G401 (cell line): Measurements from ENCODE around the gene UNG. TPM values are rescaled to one million over a fixed set of nuclear protein-coding genes. Genes with fewer than 3 reads are reported as not detected.

Experiments
- DNase-seq: peaks from one replicate; pipeline ENCODE4 v3.0.0-alpha.2; 2015; ENCODE audit warnings: low spot score
- in situ Hi-C: cut with HindIII; loops from 2 replicates; pipeline ENCODE4 v1.10.0; 2016; ENCODE audit warnings: low sequenced_read_pairs, mixed read lengths
- total RNA-seq: library from RNA; depleted of rRNA; stranded (reverse); fragments of >200 nt; shearing (Covaris generic); gene quantifications from 2 replicates; pipeline ENCODE4 v1.2.3, GENCODE V29; 2014

UNG gene
- total RNA-seq, 1 experiment from 2014 or later, result 94.8 TPM

GRCh38 chr12:109085590-109085989 is 11.8 kb upstream of the UNG start:
- DNase-seq, result no peak
- in situ Hi-C loops, result no loop called here

- in situ Hi-C loops, result no loop called here
- DNase-seq, result peak; percentile 59
Observed at GRCh38 chr12:109087250-109087649, 10.1 kb upstream of the UNG start.

- in situ Hi-C loops, result no loop called here
- no peak for DNase-seq
Observed at GRCh38 chr12:109088818-109089217, 8.6 kb upstream of the UNG start.

GRCh38 chr12:109089683-109090082 is 7.7 kb upstream of the UNG start:
- no peak for DNase-seq
- in situ Hi-C loops, result no loop called here

- DNase-seq, result no peak
- in situ Hi-C loops, result no loop called here
Observed at GRCh38 chr12:109092497-109093021, 4.8 kb upstream of the UNG start.

- in situ Hi-C loops, result no loop called here
- peak; percentile 91 for DNase-seq
Observed at GRCh38 chr12:109093022-109093918, 4.1 kb upstream of the UNG start, which contains the start of gene ALKBH2. ALKBH2 (minus strand) TSS chr12:109093472; CDS start chr12:109092786, 686 bp downstream.

- DNase-seq, result no peak
- in situ Hi-C loops, result no loop called here
Observed at GRCh38 chr12:109097140-109097434, 310 bp upstream of the UNG start.

GRCh38 chr12:109098183-109098604 is 797 bp downstream of the UNG start:
- peak; percentile 56 for DNase-seq
- in situ Hi-C loops, result no loop called here

GRCh38 chr12:109098651-109099050 is 1.3 kb downstream of the UNG start:
- in situ Hi-C loops, result no loop called here
- DNase-seq, result peak; percentile 46

- in situ Hi-C loops, result no loop called here
- no peak for DNase-seq
Observed at GRCh38 chr12:109099431-109100020, 2.1 kb downstream of the UNG start.

- DNase-seq, result no peak
- in situ Hi-C loops, result no loop called here
Observed at GRCh38 chr12:109100741-109101140, 3.3 kb downstream of the UNG start.

GRCh38 chr12:109102491-109102890 is 5.1 kb downstream of the UNG start:
- DNase-seq, result peak; percentile 79
- in situ Hi-C loops, result no loop called here

- in situ Hi-C loops, result no loop called here
- no peak for DNase-seq
Observed at GRCh38 chr12:109105176-109105575, 7.8 kb downstream of the UNG start.

GRCh38 chr12:109109746-109110350 is 12.5 kb downstream of the UNG start:
- no peak for DNase-seq
- in situ Hi-C loops, result no loop called here

- peak; percentile 72 for DNase-seq
Observed at GRCh38 chr12:109110988-109111495, 13.6 kb downstream of the UNG start.

GRCh38 chr12:109112720-109113465 is 15.5 kb downstream of the UNG start:
- in situ Hi-C loops, result no loop called here
- DNase-seq, result no peak

More at GRCh38 chr12:109110988-109111495, 13.6 kb downstream of the UNG start:
- in situ Hi-C loops, result no loop called here

GRCh38 chr12:109113661-109114321 is 16.4 kb downstream of the UNG start:
- DNase-seq, result no peak
- in situ Hi-C loops, result no loop called here

GRCh38 chr12:109114644-109115043 is 17.2 kb downstream of the UNG start:
- no peak for DNase-seq
- in situ Hi-C loops, result no loop called here

GRCh38 chr12:109115404-109115757 is 18.0 kb downstream of the UNG start:
- no peak for DNase-seq
- in situ Hi-C loops, result no loop called here
